ENCODE results near the gene ARGFX.
"Not testable (repeated sequence)": the region's sequence is repeated elsewhere in the genome, so short reads cannot be mapped to it uniquely, and the experiment has no call there.

ARGFX gene

DNA sequence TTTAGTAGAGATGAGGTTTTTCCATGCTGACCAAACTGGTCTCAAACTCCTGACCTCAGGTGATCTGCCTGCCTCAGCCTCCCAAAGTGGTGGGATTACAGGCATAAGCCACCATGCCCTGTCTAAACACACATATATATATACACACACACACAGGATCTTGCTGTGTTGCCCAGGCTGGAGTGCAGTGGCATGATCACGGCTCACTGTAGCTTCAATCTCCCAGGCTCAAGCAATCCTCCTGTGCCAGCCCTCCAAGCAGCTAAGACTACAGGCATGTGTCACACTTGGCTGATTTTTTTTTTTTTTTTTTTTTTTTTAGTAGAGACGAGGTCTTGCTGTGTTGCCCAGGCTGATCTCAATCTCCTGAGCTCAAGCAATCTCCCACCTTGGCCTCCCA lies 32.2 kb downstream of the ARGFX start:
- not testable (repeated sequence) for DNase-seq (ENCODE audit: low read depth, low spot score)

DNA sequence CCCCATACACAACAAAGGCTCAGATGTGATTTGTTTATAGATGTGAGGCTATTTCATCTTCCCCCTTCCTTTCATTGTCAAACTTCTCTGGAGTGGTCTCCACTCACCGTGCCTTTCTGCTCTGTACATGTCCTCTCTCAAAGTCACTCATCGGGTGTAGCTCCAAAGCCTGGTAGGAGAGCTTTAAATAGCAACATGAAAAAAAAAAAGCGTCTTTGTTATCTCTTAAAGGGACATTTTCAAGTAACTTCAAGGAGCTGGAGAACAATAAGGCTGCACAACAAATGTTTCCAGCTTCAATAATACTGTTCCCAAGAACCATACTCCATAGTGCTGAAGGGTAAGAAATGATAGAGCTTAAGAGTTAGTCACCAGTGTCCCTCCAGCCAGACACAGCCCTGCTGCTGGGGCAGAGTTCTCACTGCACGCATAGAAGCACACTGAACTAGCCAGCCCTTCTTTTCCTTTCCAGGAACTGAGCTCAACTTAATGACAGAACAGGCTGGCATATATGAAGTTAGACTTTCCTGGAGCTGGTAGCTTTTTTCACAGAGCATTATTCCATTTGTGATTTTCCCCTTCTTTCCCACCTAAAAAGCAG lies 33.6 kb downstream of the ARGFX start:
- DNase-seq (ENCODE audit: low read depth, low spot score), result no peak

DNA sequence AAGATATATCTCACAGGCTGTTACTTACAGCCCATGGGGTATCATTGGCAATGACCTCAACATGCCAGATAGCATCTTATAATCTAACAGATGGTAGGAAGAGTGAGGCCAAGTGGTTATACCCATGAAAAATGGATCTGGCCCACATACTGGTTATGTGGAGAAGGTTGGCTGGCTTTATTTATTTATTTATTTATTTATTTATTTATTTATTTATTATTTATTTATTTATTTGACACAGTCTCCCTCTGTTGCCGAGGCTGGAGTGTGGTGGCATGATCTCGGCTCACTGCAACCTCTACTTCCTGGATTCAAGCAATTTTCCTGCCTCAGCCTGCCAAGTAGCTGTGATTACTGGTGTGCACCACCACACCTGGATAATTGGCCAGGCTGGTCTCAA lies 37.0 kb downstream of the ARGFX start:
- no peak for DNase-seq (ENCODE audit: low read depth, low spot score)

DNA sequence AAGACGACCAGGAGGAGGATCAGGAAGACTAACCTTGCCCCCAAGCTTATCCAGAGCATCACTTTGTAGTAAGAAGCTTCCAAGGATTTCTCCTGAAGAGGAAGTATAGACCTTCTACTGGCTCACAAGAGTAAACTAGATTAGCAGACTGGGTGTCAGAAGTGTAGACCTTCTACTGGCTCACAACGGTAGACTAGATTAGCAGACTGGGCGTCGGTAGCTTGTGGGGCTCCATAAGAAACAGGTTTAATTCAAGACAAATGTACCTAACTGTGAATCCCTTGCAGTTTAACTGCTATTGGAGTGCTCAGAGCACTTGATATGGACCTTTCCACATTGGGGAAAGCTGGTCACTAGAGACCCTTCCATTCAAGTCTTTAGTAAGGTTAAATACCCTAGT lies 38.4 kb downstream of the ARGFX start:
- DNase-seq (ENCODE audit: low read depth, low spot score), result no peak
